HG03108 (cell line): Measurements from ENCODE around the gene KIF22.
"Not testable (repeated sequence)": the region's sequence is repeated elsewhere in the genome, so short reads cannot be mapped to it uniquely, and the experiment has no call there.

Source experiments
- ATAC-seq: cut with Tn5 transposase; IDR thresholded peaks from one replicate; pipeline ENCODE4 v1.9.1; 2021; ENCODE audit warnings: moderate library complexity; ENCODE audit not compliant: unreplicated experiment

KIF22 gene

GRCh38 chr16:29790183-29790948 lies at the start of gene KIF22:
Gene KIF22, plus strand, starts transcription at chr16:29790751. Its CDS starts 9 bp downstream, at chr16:29790760.
- peak; percentile 90 for ATAC-seq

DNA sequence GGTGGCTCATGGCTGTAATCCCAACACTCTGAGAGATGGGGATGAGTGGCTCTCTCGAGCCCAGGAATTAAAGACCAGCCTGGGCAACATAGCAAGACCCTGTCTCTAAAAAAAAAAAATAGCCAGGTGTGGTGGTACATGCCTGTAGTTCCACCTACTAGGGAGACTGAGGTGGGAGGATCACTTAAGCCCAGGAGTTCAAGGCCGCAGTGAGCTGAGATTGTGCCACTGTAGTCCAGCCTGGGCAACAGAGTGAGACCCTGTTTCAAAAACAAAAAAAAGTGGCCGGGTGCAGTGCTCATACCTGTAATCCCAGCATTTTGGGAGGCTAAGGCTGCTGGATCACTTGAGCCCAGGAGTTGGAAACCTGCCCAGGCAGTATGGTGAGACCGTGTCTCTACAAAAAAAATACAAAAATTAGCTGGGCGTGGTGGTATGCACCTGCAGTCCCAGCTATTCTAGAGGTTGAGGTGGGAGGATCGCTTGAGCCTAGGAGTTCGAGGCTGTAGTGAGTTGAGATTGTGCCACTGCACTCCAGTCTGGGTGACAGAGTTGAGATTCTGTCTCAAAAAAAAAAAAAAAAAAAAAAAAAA lies 47.8 kb upstream of the KIF22 start:
- ATAC-seq = no peak

- ATAC-seq = no peak
These were observed 47.1 kb upstream of the KIF22 start for GRCh38 chr16:29743475-29743826.

- no peak for ATAC-seq
These were observed 46.6 kb upstream of the KIF22 start for GRCh38 chr16:29743827-29744531.

- ATAC-seq = no peak
These were observed 45.9 kb upstream of the KIF22 start for GRCh38 chr16:29744541-29745101.

DNA sequence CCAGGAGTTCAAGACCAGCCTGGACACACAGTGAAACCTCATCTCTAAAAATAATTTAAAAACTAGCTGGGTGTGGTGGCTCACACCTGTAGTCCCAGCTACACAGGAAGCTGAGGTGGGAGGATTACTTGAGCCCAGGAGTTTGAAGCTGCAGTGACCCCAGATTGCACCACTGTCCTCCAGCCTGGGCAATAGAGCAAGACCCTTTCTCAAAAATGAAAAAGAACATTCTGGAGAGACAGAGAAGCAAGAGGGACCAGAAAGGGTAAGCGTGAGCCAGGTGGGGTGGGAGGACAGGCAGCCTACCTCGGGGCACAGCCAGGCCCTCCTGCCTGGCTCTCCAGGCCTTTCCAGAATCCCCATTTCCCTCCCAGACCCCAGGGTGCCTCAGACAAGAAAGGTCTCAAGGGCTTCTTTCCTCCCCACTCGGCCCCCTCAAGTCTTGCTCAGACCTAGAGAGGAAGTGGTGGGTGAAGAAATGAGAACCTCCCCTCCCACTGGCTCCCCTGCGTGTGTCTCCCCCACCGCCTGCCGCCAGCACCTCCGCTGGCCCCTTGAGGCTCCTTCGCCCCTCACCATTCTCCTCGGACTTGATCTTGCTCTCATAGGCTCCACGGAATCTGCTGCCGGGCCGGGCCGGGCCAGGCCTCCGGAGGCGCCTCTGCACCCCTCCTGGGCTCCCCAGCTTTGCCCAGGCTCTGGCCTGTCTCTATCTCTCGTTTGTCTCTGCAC lies 45.3 kb upstream of the KIF22 start:
- ATAC-seq = peak; percentile 23

GRCh38 chr16:29745853-29746345 lies 44.7 kb upstream of the KIF22 start, which contains the start of gene C16orf54:
Gene C16orf54, minus strand, starts transcription at chr16:29745990. Its CDS starts 1,039 bp downstream, at chr16:29744951.
- ATAC-seq = peak; percentile 84

- not testable (repeated sequence) for ATAC-seq
These were observed 44.0 kb upstream of the KIF22 start for GRCh38 chr16:29746518-29746917.

DNA sequence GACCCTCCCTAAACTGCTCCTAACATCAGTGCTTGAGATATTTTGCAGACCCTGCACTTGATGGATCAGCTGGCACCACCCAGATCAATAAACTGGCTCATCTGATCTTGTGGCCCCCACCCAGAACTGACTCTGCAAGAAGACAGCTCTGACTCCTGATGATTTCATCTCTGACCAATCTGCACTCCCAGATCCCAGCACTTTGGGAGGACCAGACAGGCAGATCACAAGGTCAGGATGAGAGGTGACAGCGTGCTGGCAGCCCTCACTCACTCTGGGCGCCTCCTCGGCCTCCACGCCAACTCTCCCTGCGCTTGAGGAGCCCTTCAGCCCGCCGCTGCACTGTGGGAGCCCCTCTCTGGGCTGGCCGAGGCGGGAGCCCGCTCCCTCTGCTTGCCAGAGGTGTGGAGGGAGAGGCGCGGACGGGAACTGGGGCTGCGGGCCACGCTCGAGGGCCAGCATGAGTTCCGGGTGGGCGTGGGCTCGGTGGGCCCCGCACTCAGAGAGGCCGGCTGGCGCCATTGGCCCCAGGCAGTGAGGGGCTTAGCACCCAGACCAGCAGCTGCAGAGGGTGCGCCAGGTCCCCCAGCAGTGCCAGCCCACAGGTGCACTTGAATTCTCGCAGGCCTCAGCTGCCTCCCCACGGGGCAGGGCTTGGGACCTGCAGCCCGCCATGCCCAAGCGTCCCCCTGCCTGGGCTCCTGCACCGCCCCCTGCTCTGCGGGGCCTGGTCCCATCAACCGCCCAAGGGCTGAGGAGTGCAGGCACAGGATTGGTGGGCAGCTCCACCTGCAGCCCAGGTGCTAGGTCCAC lies 42.4 kb upstream of the KIF22 start:
- no peak for ATAC-seq

GRCh38 chr16:29748760-29749149 lies 41.8 kb upstream of the KIF22 start:
- ATAC-seq = not testable (repeated sequence)

DNA sequence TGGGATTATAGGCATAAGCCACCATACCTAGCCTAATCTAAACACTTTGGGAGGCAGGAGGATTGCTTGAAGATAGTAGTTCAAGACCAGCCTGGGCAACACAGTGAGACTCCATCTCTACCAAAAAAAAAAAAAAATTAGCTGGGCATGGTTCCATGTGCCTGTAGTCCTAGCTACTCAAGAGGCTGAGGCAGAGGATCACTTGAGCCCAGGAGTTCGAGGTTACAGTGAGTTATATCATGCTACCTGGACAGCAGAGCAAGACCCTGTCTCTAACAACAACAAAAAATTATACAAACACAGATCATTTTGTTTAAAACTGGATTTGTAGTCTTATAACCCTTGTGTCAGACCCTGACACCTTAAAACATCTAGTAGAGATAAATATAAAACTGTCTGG lies 37.0 kb upstream of the KIF22 start:
- no peak for ATAC-seq

DNA sequence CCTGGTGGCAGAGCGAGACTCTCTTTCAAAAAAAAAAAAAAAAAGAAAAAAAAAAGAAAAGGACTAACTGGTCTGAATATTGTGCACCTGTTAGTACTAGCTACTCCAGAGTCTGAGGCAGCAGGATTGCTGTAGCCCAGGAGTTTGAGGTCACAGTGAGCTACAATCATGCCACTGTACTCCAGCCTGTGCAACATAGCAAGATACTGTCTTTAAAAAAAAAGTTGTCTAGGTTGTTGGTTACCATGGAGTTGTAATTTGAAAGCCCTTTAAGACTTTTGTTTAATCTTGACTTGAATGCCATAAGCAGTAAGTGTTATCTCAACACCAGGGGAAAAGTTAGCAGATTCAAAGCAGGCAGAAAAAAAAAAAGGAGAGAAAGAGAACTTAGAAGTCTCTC lies 33.9 kb upstream of the KIF22 start:
- ATAC-seq = no peak

DNA sequence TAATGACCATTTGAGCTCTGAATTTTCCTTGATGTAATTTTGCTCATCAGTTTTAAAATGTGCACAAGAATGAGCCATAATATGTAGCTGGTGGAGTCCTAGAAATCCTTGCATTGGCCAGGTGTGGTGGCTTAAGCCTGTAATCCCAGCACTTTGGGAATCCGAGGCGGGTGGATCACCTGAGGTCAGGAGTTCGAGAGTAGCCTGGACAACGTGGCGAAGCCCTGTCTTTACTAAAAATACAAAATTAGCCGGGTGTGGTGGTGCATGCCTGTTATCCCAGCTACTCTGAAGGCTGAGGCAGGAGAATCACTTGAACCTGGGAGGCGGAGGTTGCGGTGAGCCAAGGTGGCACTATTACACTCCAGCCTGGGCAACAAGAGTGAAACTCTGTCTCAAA lies 33.5 kb upstream of the KIF22 start:
- not testable (repeated sequence) for ATAC-seq

- ATAC-seq = no peak
These were observed 32.5 kb upstream of the KIF22 start for GRCh38 chr16:29757950-29758466.

GRCh38 chr16:29760567-29761279 lies 29.8 kb upstream of the KIF22 start:
- no peak for ATAC-seq

DNA sequence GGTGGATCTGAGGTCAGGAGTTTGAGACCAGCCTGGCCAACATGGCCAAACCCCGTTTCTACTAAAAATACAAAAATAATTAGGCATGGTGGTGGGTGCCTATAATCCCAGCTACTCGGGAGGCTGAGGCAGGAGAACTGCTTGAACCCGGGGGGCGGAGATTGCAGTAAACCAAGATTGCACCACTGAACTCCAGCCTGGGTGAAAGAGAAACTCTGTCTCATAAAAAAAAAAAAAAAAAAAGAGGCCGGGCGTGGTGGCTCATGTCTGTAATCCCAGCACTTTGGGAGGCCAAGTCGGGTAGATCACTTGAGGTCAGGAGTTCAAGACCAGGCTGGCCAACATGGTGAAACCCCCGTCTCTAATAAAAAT lies 29.3 kb upstream of the KIF22 start:
- not testable (repeated sequence) for ATAC-seq

GRCh38 chr16:29761882-29762281 lies 28.7 kb upstream of the KIF22 start:
- no peak for ATAC-seq

GRCh38 chr16:29763326-29763725 lies 27.2 kb upstream of the KIF22 start:
- no peak for ATAC-seq
